Body of pancreas (tissue), 4 donors: ENCODE data around the gene CEP128. TPM values are rescaled to one million over a fixed set of nuclear protein-coding genes. Genes with fewer than 3 reads are reported as not detected.

Source experiments
- ATAC-seq: fragments of 150-250 bp; one replicate; pipeline ENCODE4 v1.9.1; 2016
- DNase-seq, 4 donors: peaks; one replicate each; pipeline ENCODE4 v3.0.0-alpha.2; 2019
- H3K27ac ChIP-seq, 4 donors: fragments of 200-600 bp; sonication (generic); 1 replicate in 3 of 4; 2 replicates in 1 of 4; pipeline versions ENCODE4 v1.5.1 to v1.6.1; 2016 to 2019; ENCODE audit warnings: mild to moderate bottlenecking in 1 of 4, mixed read lengths in 1 of 4, moderate library complexity in 1 of 4
- H3K27me3 ChIP-seq, 2 donors: fragments of 200-600 bp; sonication (generic); one replicate each; pipeline ENCODE4 v1.6.0; 2016; ENCODE audit warnings: mild to moderate bottlenecking in 1 of 2
- H3K36me3 ChIP-seq, 2 donors: fragments of 200-600 bp; sonication (generic); replicated peaks in 1 of 2; 2 replicates each; pipeline ENCODE4 v1.5.1; 2016; ENCODE audit warnings: low read depth in 2 of 2; ENCODE audit not compliant: insufficient read depth in 1 of 2
- H3K4me1 ChIP-seq: fragments of 200-600 bp; sonication (generic); one replicate; pipeline ENCODE4 v1.6.0; 2016
- H3K4me3 ChIP-seq, 2 donors: fragments of 200-600 bp; sonication (generic); 1 replicate in 1 of 2; 2 replicates in 1 of 2; pipeline ENCODE4 v1.5.1; 2016 to 2019
- H3K9me3 ChIP-seq, 3 donors: fragments of 200-600 bp; sonication (generic); 1 replicate in 2 of 3; 2 replicates in 1 of 3; pipeline ENCODE4 v1.5.1; 2016
- CTCF ChIP-seq, 7 experiments: fragments of 450-650 bp in 4 of 7; fragments of 200-600 bp in 3 of 7; sonication (generic) in 3 of 7; IDR thresholded peaks; one replicate each; pipeline ENCODE4 v1.5.1; 2016 to 2019; ENCODE audit warnings: antibody characterized with exemption in 7 of 7
- POLR2A ChIP-seq, 3 donors: fragments of 450-650 bp; IDR thresholded peaks; one replicate each; pipeline ENCODE4 v1.6.1; 2016; ENCODE audit warnings: antibody characterized with exemption in 3 of 3, mild to moderate bottlenecking in 2 of 3
- WGBS, 2 donors: methylation state at CpG; one replicate each; pipeline ENCODE4 v1.1.5; 2017; 5-methylcytosine and 5-hydroxymethylcytosine counted together
- intact Hi-C: fragments of 100-400 bp; cut with DNase I; formaldehyde crosslinking; loops from one replicate; pipeline ENCODE4 v1.15.1; 2023
- total RNA-seq, 2 donors: library from RNA; depleted of rRNA; stranded (reverse); fragments of >200 nt; gene quantifications; one replicate each; pipeline ENCODE4 v1.1.0, GENCODE V29; 2016

CEP128 gene
- total RNA-seq, 2 donors from 2014 or later, result 7.8 to 14.5 TPM

- Histone ChIP-seq H3K36me3 (no peaks in the 10 kb centered on the region), H3K9me3 (no peaks in the 10 kb centered on the region), H3K4me3 (no peak overlapping the region), H3K27ac (no peak overlapping the region), H3K4me1 (no peaks in the 10 kb centered on the region), H3K27me3 (no peaks in the 10 kb centered on the region)
- WGBS, 2 donors, result 89% methylated on average over 1 of the region's 1 CpG
- DNase-seq (no peak), ATAC-seq (no peak)
- TF ChIP-seq CTCF (IDR thresholded peaks at IDR 0.05) (no peak), POLR2A (IDR thresholded peaks at IDR 0.05) (no peak)
- intact Hi-C loops, result no loop called here
Measured at GRCh38 chr14:80805136-80805535, 136.4 kb downstream of the CEP128 start.

DNA sequence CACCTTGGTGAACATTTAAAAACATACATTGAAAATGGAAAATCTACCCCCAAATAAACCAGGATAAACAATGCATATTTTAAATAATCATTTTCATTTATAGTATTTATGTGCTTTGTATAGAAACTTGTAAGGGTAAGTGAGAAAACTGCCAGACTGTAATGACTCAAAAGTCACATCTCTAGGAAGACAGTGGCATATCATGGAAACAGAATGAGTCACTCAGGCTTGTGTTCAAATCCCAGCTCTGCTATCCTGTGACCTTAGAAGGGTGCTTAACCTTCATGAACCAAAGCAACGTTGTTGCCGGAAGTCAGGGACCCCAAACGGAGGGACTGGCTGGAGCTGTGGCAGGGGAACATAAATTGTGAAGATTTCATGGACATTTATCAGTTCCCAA is 142.7 kb downstream of the CEP128 start:
- Histone ChIP-seq H3K27ac (no peak overlapping the region), H3K4me3 (no peak overlapping the region), H3K27me3 (no peaks in the 10 kb centered on the region), H3K9me3 (no peaks in the 10 kb centered on the region), H3K36me3 (no peaks in the 10 kb centered on the region), H3K4me1 (no peaks in the 10 kb centered on the region)
- WGBS, 2 donors, result 96 to 97% methylated on average over 3 of the region's 3 CpGs
- intact Hi-C loops, result no loop called here
- DNase-seq (no peak), ATAC-seq (no peak)
- no peak for TF ChIP-seq CTCF (IDR thresholded peaks at IDR 0.05)
- TF ChIP-seq POLR2A (IDR thresholded peaks at IDR 0.05), result no peak

- H3K4me1 ChIP-seq, result no peaks in the 10 kb centered on the region
- no peaks in the 10 kb centered on the region for H3K36me3 ChIP-seq
- H3K9me3 ChIP-seq, result no peaks in the 10 kb centered on the region
- 83 to 87% methylated on average over 3 of the region's 3 CpGs for WGBS, 2 donors
- intact Hi-C loops, result no loop called here
- DNase-seq (no peak), ATAC-seq (no peak)
- no peak overlapping the region for H3K27ac ChIP-seq
- H3K4me3 ChIP-seq, result no peak overlapping the region
- no peaks in the 10 kb centered on the region for H3K27me3 ChIP-seq
- no peak for TF ChIP-seq CTCF (IDR thresholded peaks at IDR 0.05)
- no peak for TF ChIP-seq POLR2A (IDR thresholded peaks at IDR 0.05)
Measured at GRCh38 chr14:80798211-80798610, 143.3 kb downstream of the CEP128 start.

DNA sequence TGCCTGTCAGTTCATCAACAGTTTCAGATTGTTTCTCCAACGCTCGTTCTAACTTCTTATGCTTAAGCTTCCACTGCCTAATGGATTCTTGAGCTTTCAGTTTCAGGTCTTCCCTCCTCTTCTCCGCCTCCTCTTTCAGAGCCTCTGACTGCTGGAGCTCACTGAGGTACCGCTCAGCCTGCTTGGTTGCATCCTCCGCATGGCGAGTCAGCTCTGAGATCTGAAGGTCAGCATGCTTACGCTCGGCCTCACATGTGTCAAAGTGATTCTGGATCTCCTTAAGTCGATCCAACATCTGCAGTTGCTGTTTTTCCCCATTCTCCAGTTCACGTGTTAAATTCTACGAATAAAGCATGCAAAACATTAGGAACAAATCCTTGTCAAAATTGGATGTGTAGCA is 148.8 kb downstream of the CEP128 start:
- DNase-seq, result no peak
- Histone ChIP-seq H3K4me1 (no peaks in the 10 kb centered on the region), H3K27ac (no peak overlapping the region), H3K27me3 (no peaks in the 10 kb centered on the region), H3K4me3 (no peak overlapping the region), H3K9me3 (no peaks in the 10 kb centered on the region), H3K36me3 (no peaks in the 10 kb centered on the region)
- TF ChIP-seq CTCF (IDR thresholded peaks at IDR 0.05) (no peak), POLR2A (IDR thresholded peaks at IDR 0.05) (no peak)
- no peak for ATAC-seq
- WGBS, 2 donors, result 94 to 97% methylated on average over 11 of the region's 11 CpGs
- intact Hi-C loops, result no loop called here

DNA sequence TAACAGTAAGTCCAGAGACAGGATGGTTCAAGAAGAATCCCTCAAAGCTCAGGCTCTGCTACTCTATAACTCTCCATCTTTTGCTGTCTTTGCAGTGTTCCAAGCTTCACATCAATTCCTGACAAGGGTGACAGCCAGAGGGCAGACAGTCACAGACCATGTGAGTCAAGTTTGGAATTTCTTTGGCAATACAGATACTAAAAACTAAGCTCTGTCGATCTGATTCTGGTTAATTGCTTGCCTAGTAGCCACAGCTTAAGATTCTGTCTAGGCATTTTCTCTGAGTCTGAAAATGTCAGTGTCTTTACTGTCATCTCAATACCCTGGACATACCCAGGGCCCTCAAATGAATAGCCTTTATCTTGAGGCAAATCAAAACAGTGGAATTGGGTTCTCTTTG is 153.7 kb downstream of the CEP128 start:
- ATAC-seq (no peak), DNase-seq (no peak)
- H3K4me3 ChIP-seq, result no peak overlapping the region
- H3K36me3 ChIP-seq, result no peaks in the 10 kb centered on the region
- no peak overlapping the region for H3K27ac ChIP-seq
- TF ChIP-seq POLR2A (IDR thresholded peaks at IDR 0.05) (no peak), CTCF (IDR thresholded peaks at IDR 0.05) (no peak)
- H3K4me1 ChIP-seq, result no peaks in the 10 kb centered on the region
- no peaks in the 10 kb centered on the region for H3K27me3 ChIP-seq
- intact Hi-C loops, result no loop called here
- no peaks in the 10 kb centered on the region for H3K9me3 ChIP-seq
- WGBS, 2 donors, result 78 to 90% methylated on average over 1 of the region's 1 CpG
